Peyer's patch (tissue), 4 donors: ENCODE results near the gene ZBED1. TPM values are rescaled to one million over a fixed set of nuclear protein-coding genes. Genes with fewer than 3 reads are reported as not detected.
"Not testable (repeated sequence)": the region's sequence is repeated elsewhere in the genome, so short reads cannot be mapped to it uniquely, and the experiment has no call there.

Experiments used
- DNase-seq, 3 donors: peaks; one replicate each; pipeline ENCODE4 v3.0.0-alpha.2; 2017 to 2019
- H3K27ac ChIP-seq, 4 donors: fragments of 200-600 bp; sonication (generic); one replicate each; pipeline ENCODE4 v1.5.1; 2016 to 2019
- H3K27me3 ChIP-seq, 2 donors: fragments of 200-600 bp; sonication (generic); one replicate each; pipeline ENCODE4 v1.5.1; 2019
- H3K36me3 ChIP-seq, 3 donors: fragments of 200-600 bp; sonication (generic); one replicate each; pipeline ENCODE4 v1.5.1; 2016 to 2019
- H3K4me1 ChIP-seq, 4 donors: fragments of 200-600 bp; sonication (generic); one replicate each; pipeline ENCODE4 v1.5.1; 2016 to 2019
- H3K4me3 ChIP-seq, 4 donors: fragments of 200-600 bp; sonication (generic); 1 replicate in 3 of 4; 2 replicates in 1 of 4; pipeline ENCODE4 v1.5.1; 2016 to 2019; ENCODE audit warnings: mild to moderate bottlenecking in 1 of 4
- H3K9me3 ChIP-seq, 4 donors: fragments of 200-600 bp; sonication (generic); one replicate each; pipeline ENCODE4 v1.5.1; 2016 to 2019; ENCODE audit warnings: mild to moderate bottlenecking in 1 of 4
- POLR2A ChIP-seq, 2 donors: fragments of 450-650 bp; IDR thresholded peaks; one replicate each; pipeline ENCODE4 v1.5.1; 2017; ENCODE audit warnings: antibody characterized with exemption in 2 of 2, mild to moderate bottlenecking in 2 of 2, moderate library complexity in 2 of 2
- total RNA-seq, 4 donors: library from RNA; depleted of rRNA; stranded (reverse); fragments of >200 nt; gene quantifications; one replicate each; pipeline ENCODE4 v1.1.0, GENCODE V29; 2016
- TF ChIP-seq, protein P1 (sequence below), 6 experiments: fragments of 450-650 bp in 4 of 6; fragments of 200-600 bp in 2 of 6; sonication (generic) in 1 of 6; IDR thresholded peaks; one replicate each; pipeline ENCODE4 v1.5.1; 2017 to 2019; ENCODE audit warnings: antibody characterized with exemption in 6 of 6, mild to moderate bottlenecking in 3 of 6, moderate library complexity in 1 of 6

The ZBED1 gene
- total RNA-seq, 4 donors from 2014 or later = 48.7 to 71.4 (median 59.8) TPM

DNA sequence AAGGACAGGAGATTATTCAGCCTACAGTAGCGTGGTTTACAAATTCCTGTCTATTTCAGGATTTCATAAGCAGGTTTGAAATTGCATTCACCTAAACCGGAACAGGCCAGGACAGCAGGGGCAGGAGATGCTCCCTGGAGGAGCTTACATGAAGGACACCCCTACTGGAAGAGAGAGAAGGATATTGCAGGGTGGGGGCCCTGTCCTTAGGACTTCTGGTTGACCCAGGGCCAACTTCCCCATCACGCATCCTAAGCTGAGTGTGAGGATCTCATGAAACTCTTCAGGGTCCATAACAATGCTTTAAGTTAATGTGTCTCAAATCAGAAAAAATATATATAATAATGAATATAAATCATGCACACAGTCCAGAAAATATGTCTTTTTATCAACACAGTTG, 6.4 kb upstream of the ZBED1 start:
- Histone ChIP-seq H3K36me3 (no peaks in the 10 kb centered on the region), H3K4me3 (no peak overlapping the region), H3K9me3 (no peaks in the 10 kb centered on the region), H3K27ac (no peak overlapping the region), H3K4me1 (peaks cover 0 to 10% (median under 1%) of the 10 kb centered on the region in 4 donors), H3K27me3 (no peaks in the 10 kb centered on the region)
- no peak for DNase-seq
- no peak for TF ChIP-seq POLR2A (IDR thresholded peaks at IDR 0.05)
- TF ChIP-seq, protein P1, sequence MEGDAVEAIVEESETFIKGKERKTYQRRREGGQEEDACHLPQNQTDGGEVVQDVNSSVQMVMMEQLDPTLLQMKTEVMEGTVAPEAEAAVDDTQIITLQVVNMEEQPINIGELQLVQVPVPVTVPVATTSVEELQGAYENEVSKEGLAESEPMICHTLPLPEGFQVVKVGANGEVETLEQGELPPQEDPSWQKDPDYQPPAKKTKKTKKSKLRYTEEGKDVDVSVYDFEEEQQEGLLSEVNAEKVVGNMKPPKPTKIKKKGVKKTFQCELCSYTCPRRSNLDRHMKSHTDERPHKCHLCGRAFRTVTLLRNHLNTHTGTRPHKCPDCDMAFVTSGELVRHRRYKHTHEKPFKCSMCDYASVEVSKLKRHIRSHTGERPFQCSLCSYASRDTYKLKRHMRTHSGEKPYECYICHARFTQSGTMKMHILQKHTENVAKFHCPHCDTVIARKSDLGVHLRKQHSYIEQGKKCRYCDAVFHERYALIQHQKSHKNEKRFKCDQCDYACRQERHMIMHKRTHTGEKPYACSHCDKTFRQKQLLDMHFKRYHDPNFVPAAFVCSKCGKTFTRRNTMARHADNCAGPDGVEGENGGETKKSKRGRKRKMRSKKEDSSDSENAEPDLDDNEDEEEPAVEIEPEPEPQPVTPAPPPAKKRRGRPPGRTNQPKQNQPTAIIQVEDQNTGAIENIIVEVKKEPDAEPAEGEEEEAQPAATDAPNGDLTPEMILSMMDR (IDR thresholded peaks at IDR 0.05) = no peak

- not testable (repeated sequence) for H3K27me3 ChIP-seq, H3K9me3 ChIP-seq, H3K4me3 ChIP-seq, H3K27ac ChIP-seq, H3K36me3 ChIP-seq, DNase-seq
- peaks cover 0 to 21% (median 2%) of the 10 kb centered on the region in 4 donors for H3K4me1 ChIP-seq
These were observed 4.6 kb upstream of the ZBED1 start for GRCh38 chrX:2505341-2505740.

DNA sequence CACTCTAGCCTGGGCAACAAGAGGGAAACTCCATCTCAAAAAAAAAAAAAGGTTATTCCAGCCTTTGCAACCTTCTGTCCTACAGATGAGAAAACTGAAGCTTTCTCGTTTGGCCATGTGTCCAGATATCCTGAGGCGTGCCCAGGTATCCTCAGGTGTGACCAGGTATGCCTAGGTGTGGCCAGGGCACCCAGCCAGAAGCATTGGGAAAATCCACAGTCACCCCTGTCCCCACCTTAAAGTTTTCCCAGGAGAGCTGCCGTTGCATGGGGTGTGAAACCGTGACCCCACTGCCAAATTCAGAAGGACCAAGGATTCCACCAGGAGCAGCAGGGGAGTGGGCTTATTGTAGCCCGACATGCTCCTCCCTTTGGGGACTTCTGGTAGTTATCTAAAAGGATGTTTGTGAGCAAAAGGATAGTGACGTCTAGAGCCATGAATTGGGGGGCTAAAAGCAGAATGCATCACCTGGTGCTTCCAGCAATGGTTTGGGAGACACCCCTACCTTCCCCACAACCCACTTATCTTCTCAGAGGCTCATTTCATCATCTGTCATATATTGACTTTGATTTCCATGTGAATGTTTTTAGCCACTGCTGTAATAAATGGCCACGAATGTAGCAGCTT, 4.0 kb upstream of the ZBED1 start:
- no peak overlapping the region for H3K27ac ChIP-seq
- H3K9me3 ChIP-seq = no peaks in the 10 kb centered on the region
- no peaks in the 10 kb centered on the region for H3K36me3 ChIP-seq
- H3K4me3 ChIP-seq = no peak overlapping the region
- no peak for DNase-seq
- H3K4me1 ChIP-seq = peaks cover 0 to 21% (median 2%) of the 10 kb centered on the region in 4 donors
- TF ChIP-seq, protein P1 (IDR thresholded peaks at IDR 0.05) = no peak
- TF ChIP-seq POLR2A (IDR thresholded peaks at IDR 0.05) = no peak
- no peaks in the 10 kb centered on the region for H3K27me3 ChIP-seq

- H3K4me1 ChIP-seq = peaks cover 0 to 31% (median 2%) of the 10 kb centered on the region in 4 donors
- no peak overlapping the region for H3K4me3 ChIP-seq
- no peaks in the 10 kb centered on the region for H3K9me3 ChIP-seq
- H3K27ac ChIP-seq = no peak overlapping the region
- no peaks in the 10 kb centered on the region for H3K27me3 ChIP-seq
- TF ChIP-seq, protein P1 (IDR thresholded peaks at IDR 0.05) = no peak
- TF ChIP-seq POLR2A (IDR thresholded peaks at IDR 0.05) = no peak
- H3K36me3 ChIP-seq = no peaks in the 10 kb centered on the region
- no peak for DNase-seq
These were observed 3.1 kb upstream of the ZBED1 start for GRCh38 chrX:2503591-2504500.

GRCh38 chrX:2502668-2503519, 2.1 kb upstream of the ZBED1 start:
- Histone ChIP-seq H3K4me3 (no peak overlapping the region), H3K36me3 (no peaks in the 10 kb centered on the region), H3K9me3 (no peaks in the 10 kb centered on the region), H3K4me1 (peaks cover 0 to 27% (median 3%) of the 10 kb centered on the region in 4 donors), H3K27ac (peak overlapping the region in 1 of 4 donors; percentile 57), H3K27me3 (no peaks in the 10 kb centered on the region)
- TF ChIP-seq, protein P1 (IDR thresholded peaks at IDR 0.05) = no peak
- TF ChIP-seq POLR2A (IDR thresholded peaks at IDR 0.05) = no peak
- no peak for DNase-seq
